Panc1 (cell line): ENCODE measurements around the gene C12orf57. TPM values are rescaled to one million over a fixed set of nuclear protein-coding genes. Genes with fewer than 3 reads are reported as not detected.

ENCODE experiments used
- ATAC-seq: fragments of 200-7000 bp; cut with Tn5 transposase; 2 replicates; pipeline ENCODE4 v1.9.1; 2020; ENCODE audit warnings: mild to moderate bottlenecking, moderate library complexity
- BruUV-seq: library from RNA; stranded (reverse); fragments of 400-500 nt; replicated peaks from 2 replicates; lab custom pipeline; 2021; lab: Mats Ljungman, UMichigan
- CTCF ChIA-PET: fragments of 300-600 bp; sonication (Branson Sonifier 250); formaldehyde crosslinking; loops from one replicate; lab custom pipeline; 2022; ENCODE audit warnings: antibody characterized with exemption; lab: Charles Lee
- POLR2A ChIA-PET: fragments of 300-600 bp; sonication (Branson Sonifier 250); formaldehyde crosslinking; loops from one replicate; lab custom pipeline; 2022; ENCODE audit warnings: antibody characterized with exemption; lab: Charles Lee
- DNase-seq: peaks from one replicate; pipeline ENCODE4 v3.0.0-alpha.2; 2010; ENCODE audit warnings: low read depth, low spot score
- H3K27ac ChIP-seq: 2 replicates; pipeline ENCODE4 v1.5.1; 2011; ENCODE audit warnings: mild to moderate bottlenecking, low read length, inconsistent platforms
- H3K27me3 ChIP-seq: fragments of 200-500 bp; sonication (Bioruptor generic); 2 replicates; pipeline ENCODE4 v1.6.0; 2014; ENCODE audit warnings: low read length, inconsistent platforms; ENCODE audit not compliant: control insufficient read depth, insufficient read depth
- H3K36me3 ChIP-seq: fragments of 200-500 bp; sonication (Bioruptor generic); 2 replicates; pipeline ENCODE4 v1.5.1; 2014; ENCODE audit warnings: inconsistent platforms, mild to moderate bottlenecking, low read length, moderate library complexity; ENCODE audit not compliant: control insufficient read depth, insufficient read depth
- H3K4me1 ChIP-seq: 2 replicates; pipeline ENCODE4 v1.5.1; 2011; ENCODE audit warnings: inconsistent platforms, mild to moderate bottlenecking, low read length, moderate library complexity; ENCODE audit not compliant: control insufficient read depth, insufficient read depth
- H3K4me3 ChIP-seq, 2 experiments: 2 replicates each; pipeline ENCODE4 v1.5.1; 2011 to 2012; ENCODE audit warnings: low read depth in 2 of 2, low read length in 2 of 2, mild to moderate bottlenecking in 2 of 2, inconsistent platforms in 1 of 2, moderate library complexity in 1 of 2
- H3K9me3 ChIP-seq: fragments of 200-500 bp; sonication (Bioruptor generic); 2 replicates; pipeline ENCODE4 v1.5.1; 2014; ENCODE audit warnings: low read depth, mild to moderate bottlenecking, inconsistent platforms, low read length, moderate library complexity; ENCODE audit not compliant: control insufficient read depth, insufficient read depth
- POLR2AphosphoS5 ChIP-seq: IDR thresholded peaks from 2 replicates; pipeline ENCODE4 v1.6.1; 2012; ENCODE audit warnings: mild to moderate bottlenecking, low read depth, low read length, moderate library complexity
- SIN3A ChIP-seq: IDR thresholded peaks from 2 replicates; pipeline ENCODE4 v1.6.1; 2012; ENCODE audit warnings: low read depth, mild to moderate bottlenecking, low read length, moderate library complexity, borderline replicate concordance; ENCODE audit not compliant: insufficient read depth
- TCF7L2 ChIP-seq: IDR thresholded peaks from 2 replicates; pipeline ENCODE4 v1.6.1; 2011; ENCODE audit warnings: mild to moderate bottlenecking, low read depth, low read length, inconsistent platforms
- in situ Hi-C: cut with HindIII; loops from 2 replicates; pipeline ENCODE4 v1.10.0; 2016; ENCODE audit warnings: low sequenced_read_pairs, low pct_unique_long_range_greater_than_20kb
- intact Hi-C: fragments of 100-400 bp; cut with micrococcal nuclease; formaldehyde crosslinking; loops from one replicate; pipeline ENCODE4 v1.10.0; 2022; ENCODE audit not compliant: unreplicated experiment
- total RNA-seq: library from RNA; stranded (reverse); gene quantifications from one replicate; pipeline ENCODE4 v1.2.1, GENCODE V29; 2021; ENCODE audit not compliant: unreplicated experiment
- TF ChIP-seq, protein P1 (sequence below), 2 experiments: IDR thresholded peaks; 2 replicates each; pipeline ENCODE4 v1.6.1; 2011 to 2012; ENCODE audit warnings: low read depth in 2 of 2, control low read depth in 1 of 2, low read length in 1 of 2, mild to moderate bottlenecking in 1 of 2, moderate library complexity in 1 of 2; ENCODE audit not compliant: insufficient read depth in 1 of 2
- TF ChIP-seq, protein P2 (sequence below): fragments of 450-650 bp; IDR thresholded peaks from 2 replicates; pipeline ENCODE4 v1.5.1; 2017; ENCODE audit warnings: mild to moderate bottlenecking

Gene C12orf57
- total RNA-seq, 1 experiment from 2014 or later: 126 TPM

DNA sequence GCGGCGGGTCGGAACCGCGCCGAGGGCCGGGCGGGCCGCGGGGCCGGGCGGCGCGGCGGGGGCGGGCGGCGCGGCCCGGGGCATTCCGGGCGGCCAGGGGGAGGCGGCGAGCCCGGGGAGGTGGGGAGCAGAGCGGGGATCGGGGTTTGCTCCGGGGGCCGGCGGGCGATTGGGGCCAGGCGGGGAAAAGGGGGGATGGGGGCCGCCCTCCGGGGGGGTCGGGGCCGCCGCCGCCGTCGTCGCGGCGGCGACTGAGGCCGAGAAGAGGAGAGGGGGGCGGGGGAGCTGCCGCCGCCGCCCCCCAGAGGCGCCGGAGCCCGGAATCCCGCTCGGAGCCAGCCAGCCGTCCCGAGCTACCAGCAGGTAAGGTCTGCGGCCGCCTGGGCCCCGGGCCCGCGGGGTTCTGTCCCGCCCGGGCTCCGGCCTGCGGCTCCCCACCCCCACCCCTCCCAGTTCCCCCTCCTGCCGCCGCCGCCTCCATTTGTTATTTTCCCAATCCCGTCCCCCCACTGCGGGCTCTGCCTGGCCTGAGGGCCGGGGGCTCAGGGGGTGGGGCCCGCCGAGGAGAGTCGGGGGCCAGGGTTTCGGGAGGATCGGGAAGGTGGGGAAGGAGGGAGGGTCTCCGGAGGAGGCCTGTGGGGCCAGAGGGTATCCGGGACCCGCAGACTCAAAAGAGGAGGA is 15.7 kb upstream of the C12orf57 start:
- Histone ChIP-seq H3K36me3 (no peaks in the 10 kb centered on the region; the same call in none of the 2 replicates), H3K27ac (peak overlapping the region; percentile 95), H3K4me3 (peak overlapping the region; percentile 73 to 83), H3K9me3 (no peaks in the 10 kb centered on the region), H3K27me3 (no peaks in the 10 kb centered on the region), H3K4me1 (peaks cover 42% of the 10 kb centered on the region)
- CTCF ChIA-PET: no interaction called here
- POLR2A ChIA-PET: no interaction called here
- ATAC-seq: no peak
- intact Hi-C loops: no loop called here
- no peak for DNase-seq
- TF ChIP-seq, protein P1, sequence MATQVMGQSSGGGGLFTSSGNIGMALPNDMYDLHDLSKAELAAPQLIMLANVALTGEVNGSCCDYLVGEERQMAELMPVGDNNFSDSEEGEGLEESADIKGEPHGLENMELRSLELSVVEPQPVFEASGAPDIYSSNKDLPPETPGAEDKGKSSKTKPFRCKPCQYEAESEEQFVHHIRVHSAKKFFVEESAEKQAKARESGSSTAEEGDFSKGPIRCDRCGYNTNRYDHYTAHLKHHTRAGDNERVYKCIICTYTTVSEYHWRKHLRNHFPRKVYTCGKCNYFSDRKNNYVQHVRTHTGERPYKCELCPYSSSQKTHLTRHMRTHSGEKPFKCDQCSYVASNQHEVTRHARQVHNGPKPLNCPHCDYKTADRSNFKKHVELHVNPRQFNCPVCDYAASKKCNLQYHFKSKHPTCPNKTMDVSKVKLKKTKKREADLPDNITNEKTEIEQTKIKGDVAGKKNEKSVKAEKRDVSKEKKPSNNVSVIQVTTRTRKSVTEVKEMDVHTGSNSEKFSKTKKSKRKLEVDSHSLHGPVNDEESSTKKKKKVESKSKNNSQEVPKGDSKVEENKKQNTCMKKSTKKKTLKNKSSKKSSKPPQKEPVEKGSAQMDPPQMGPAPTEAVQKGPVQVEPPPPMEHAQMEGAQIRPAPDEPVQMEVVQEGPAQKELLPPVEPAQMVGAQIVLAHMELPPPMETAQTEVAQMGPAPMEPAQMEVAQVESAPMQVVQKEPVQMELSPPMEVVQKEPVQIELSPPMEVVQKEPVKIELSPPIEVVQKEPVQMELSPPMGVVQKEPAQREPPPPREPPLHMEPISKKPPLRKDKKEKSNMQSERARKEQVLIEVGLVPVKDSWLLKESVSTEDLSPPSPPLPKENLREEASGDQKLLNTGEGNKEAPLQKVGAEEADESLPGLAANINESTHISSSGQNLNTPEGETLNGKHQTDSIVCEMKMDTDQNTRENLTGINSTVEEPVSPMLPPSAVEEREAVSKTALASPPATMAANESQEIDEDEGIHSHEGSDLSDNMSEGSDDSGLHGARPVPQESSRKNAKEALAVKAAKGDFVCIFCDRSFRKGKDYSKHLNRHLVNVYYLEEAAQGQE (IDR thresholded peaks at IDR 0.05; ENCODE audit: insufficient read depth in 1 of 2, low read depth in 2 of 2, low read length in 1 of 2): no peak
- no peak for TF ChIP-seq POLR2AphosphoS5
- no peak for TF ChIP-seq TCF7L2
- no peak for TF ChIP-seq SIN3A
- TF ChIP-seq, protein P2, sequence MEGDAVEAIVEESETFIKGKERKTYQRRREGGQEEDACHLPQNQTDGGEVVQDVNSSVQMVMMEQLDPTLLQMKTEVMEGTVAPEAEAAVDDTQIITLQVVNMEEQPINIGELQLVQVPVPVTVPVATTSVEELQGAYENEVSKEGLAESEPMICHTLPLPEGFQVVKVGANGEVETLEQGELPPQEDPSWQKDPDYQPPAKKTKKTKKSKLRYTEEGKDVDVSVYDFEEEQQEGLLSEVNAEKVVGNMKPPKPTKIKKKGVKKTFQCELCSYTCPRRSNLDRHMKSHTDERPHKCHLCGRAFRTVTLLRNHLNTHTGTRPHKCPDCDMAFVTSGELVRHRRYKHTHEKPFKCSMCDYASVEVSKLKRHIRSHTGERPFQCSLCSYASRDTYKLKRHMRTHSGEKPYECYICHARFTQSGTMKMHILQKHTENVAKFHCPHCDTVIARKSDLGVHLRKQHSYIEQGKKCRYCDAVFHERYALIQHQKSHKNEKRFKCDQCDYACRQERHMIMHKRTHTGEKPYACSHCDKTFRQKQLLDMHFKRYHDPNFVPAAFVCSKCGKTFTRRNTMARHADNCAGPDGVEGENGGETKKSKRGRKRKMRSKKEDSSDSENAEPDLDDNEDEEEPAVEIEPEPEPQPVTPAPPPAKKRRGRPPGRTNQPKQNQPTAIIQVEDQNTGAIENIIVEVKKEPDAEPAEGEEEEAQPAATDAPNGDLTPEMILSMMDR: no peak
- in situ Hi-C loops: no loop called here
- no TSS peak for BruUV-seq

- ChIA-PET CTCF (interaction anchor here (0.6 kb wide), 1 partner anchor 58 kb away, joined by 4 read pairs; no protein-coding TSS in a partner anchor), POLR2A (no interaction called here)
- TF ChIP-seq POLR2AphosphoS5: 0 out of 2 replicates have a peak, but pooled peaks have one; percentile 16
- TF ChIP-seq, protein P1 (IDR thresholded peaks at IDR 0.05; ENCODE audit: insufficient read depth in 1 of 2, low read depth in 2 of 2, low read length in 1 of 2): no peak
- Histone ChIP-seq H3K27ac (peak overlapping the region; percentile 95), H3K9me3 (no peaks in the 10 kb centered on the region), H3K4me3 (peak overlapping the region; percentile 73 to 83), H3K4me1 (peaks cover 49% of the 10 kb centered on the region), H3K36me3 (no peaks in the 10 kb centered on the region; the same call in none of the 2 replicates), H3K27me3 (no peaks in the 10 kb centered on the region)
- ATAC-seq (no peak), DNase-seq (no peak)
- intact Hi-C loops: no loop called here
- in situ Hi-C loops: no loop called here
- BruUV-seq: TSS peak; percentile 62
These were observed 15.0 kb upstream of the C12orf57 start for GRCh38 chr12:6928703-6929407.
